Smooth muscle cell of bladder (primary cell): ENCODE measurements around the gene MYO7A. TPM values are rescaled to one million over a fixed set of nuclear protein-coding genes. Genes with fewer than 3 reads are reported as not detected.

Experiments used
- total RNA-seq: library from RNA; depleted of rRNA; stranded (reverse); fragments of >200 nt; gene quantifications from 2 replicates; pipeline ENCODE4 v1.2.3, GENCODE V29; 2014

Gene MYO7A
- total RNA-seq: under 0.01 and 0.09 TPM in 2 replicates

DNA sequence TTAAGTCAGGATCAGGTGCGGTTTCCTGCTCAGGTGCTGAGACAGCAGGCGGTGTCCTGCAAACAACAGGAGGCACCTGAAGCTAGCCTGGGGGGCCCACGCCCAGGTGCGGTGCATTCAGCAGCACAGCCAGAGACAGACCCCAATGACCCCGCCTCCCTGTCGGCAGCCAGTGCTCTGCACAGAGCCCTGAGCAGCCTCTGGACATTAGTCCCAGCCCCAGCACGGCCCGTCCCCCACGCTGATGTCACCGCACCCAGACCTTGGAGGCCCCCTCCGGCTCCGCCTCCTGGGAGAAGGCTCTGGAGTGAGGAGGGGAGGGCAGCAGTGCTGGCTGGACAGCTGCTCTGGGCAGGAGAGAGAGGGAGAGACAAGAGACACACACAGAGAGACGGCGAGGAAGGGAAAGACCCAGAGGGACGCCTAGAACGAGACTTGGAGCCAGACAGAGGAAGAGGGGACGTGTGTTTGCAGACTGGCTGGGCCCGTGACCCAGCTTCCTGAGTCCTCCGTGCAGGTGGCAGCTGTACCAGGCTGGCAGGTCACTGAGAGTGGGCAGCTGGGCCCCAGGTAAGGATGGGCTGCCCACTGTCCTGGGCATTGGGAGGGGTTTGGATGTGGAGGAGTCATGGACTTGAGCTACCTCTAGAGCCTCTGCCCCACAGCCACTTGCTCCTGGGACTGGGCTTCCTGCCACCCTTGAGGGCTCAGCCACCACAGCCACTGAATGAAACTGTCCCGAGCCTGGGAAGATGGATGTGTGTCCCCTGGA is at the start of gene MYO7A:
Gene MYO7A (plus strand): TSS at position 327 of the 772 bp plus-strand sequence. CDS start 2,389 bp downstream, outside the sequence.

DNA sequence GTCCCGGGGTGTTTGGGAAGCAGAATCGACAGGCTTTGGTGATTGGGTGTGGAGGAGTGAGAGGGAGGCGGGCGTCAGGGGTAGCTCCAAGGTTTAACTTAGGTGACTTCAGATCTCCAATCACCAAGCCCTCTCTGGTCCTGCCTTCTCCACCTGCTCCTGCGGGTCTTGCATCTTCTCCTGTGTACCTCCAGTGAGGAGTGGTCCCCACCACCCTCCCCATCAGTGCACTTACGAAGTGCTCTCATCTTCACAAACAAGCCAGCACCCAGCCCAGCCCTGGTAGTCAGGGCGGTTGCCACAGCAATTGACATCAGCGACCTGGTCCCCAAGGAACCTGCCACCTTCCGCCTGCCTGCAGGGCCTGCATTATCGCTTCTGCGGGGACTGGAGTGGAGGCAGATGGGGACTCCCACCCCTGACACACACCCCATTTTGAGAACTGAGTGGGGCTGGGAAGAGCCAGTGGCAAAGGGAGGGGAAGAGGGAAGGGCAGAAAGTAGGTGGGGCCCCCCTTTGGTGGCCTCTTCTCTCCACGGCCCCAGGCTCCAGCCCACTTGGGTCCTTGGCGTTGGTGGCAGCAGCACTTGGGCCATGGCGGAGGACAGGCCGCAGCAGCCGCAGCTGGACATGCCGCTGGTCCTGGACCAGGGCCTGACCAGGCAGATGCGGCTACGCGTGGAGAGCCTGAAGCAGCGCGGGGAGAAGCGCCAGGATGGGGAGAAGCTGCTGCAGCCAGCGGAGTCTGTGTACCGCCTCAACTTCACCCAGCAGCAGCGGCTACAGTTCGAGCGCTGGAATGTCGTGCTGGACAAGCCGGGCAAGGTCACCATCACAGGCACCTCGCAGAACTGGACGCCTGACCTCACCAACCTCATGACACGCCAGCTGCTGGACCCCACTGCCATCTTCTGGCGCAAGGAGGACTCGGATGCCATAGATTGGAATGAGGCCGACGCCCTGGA is 25.5 kb upstream of the MYO7A start, which contains the start of gene OMP:
Gene OMP (plus strand): TSS at position 595 of the 965 bp plus-strand sequence. CDS start 0 bp downstream, at position 595.

Other genes starting within 250 kb of the MYO7A start
- gene B3GNT6, start 93.8 kb upstream of the MYO7A start, total RNA-seq: not detected in 2 replicates
- gene CAPN5, start 61.3 kb upstream of the MYO7A start, total RNA-seq: 9.5 and 11.1 TPM in 2 replicates
- gene OMP, start 25.4 kb upstream of the MYO7A start, total RNA-seq: 0.43 TPM in 1 of 2 replicates, not detected in the other
- gene GDPD4, start 173.4 kb downstream of the MYO7A start, total RNA-seq: not detected in 2 replicates